ACHN (cell line): ENCODE measurements around the gene KLHDC1.
"Not testable (repeated sequence)": the region's sequence is repeated elsewhere in the genome, so short reads cannot be mapped to it uniquely, and the experiment has no call there.

Source experiments
- DNase-seq: peaks from one replicate; pipeline ENCODE4 v3.0.0-alpha.2; 2015
- in situ Hi-C: cut with HindIII; loops from 2 replicates; pipeline ENCODE4 v1.10.0; 2017; ENCODE audit warnings: low sequenced_read_pairs, low pct_ligation_motif_present, low pct_unique_long_range_greater_than_20kb

The KLHDC1 gene

DNA sequence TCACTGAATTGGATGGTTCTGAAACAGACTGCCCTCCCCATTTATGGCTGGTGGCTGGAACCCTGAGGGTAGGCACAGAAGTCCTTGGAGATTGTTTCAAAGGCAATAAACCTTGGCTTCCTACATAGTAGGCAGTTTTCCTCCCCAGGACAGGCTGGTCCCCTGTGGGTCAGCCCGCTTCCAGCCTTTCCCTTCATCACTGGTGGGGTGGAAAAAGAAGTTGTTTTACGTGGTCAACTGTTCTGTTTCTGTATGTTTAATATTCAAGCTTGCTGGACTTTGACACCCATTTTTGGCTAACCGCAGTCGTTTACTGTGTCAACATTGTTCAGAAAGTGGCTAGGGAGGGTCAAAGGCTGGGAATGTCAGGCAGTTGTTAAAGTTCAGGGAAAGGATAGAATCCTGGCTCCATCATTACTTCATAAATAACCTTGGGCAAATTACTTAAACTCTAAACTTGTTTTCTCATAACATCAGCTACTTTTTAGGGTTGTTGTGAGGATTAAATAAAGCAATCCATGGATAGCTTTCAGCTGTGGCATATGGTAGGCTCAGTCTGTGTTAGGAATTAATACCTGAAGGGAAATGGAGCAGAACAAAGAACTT is 77.4 kb downstream of the KLHDC1 start:
- in situ Hi-C loops: no loop called here
- peak; percentile 87 for DNase-seq

DNA sequence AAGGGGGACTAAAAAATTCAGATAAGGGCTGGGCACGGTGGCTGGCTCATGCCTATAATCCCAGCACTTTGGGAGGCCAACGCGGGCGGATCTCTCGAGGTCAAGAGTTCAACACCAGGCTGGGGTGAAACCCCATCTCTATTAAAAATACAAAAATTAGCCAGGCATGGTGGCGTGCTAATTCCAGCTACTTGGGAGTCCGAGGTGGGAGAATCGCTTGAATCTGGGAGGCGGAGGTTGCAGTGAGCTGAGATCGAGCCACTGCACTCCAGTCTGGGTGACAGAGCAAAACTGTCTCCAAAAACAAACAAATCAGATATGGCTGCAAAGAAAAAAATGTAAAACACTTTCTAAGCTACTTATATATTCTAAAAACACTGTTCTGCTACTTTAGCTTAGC is 78.8 kb downstream of the KLHDC1 start:
- in situ Hi-C loops, DNase-seq: not testable (repeated sequence)

DNA sequence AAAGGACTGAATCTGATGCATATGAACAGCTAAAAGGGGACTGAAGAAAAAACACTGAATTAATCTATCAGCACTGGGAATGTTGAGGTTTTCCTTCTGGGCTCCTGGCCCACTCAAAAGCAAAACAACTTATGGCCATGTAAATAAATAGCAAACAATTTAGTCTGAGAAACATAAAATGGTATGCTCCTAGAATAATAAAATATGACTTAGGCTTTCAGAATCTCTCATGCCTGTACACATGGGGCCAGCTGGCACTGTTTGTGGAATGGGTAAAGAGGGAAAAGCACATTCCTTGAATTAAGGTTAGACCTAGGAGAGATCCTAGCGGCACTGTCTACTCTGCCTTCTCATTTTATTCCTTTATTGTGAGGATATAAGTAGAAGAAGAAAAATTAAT is 81.2 kb downstream of the KLHDC1 start:
- DNase-seq: no peak
- in situ Hi-C loops: no loop called here

DNA sequence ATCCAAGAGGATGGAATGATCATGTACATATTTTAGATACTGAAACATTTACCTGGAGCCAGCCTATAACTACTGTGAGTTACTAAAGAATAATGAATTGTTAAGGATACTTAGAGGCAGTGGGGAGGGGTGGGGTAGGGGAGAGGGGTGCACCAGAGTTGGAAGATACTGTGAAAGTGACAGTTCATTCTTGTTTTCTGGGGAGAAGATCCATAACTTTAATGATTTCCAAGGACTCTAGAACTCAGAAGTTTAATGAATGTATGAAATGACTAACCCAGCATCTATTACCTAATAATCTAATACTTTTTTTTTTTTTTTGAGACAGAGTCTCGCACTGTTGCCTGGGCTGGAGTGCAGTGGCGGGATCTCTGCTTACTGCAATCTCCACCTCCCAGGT is 85.5 kb downstream of the KLHDC1 start:
- in situ Hi-C loops: no loop called here
- DNase-seq: no peak

DNA sequence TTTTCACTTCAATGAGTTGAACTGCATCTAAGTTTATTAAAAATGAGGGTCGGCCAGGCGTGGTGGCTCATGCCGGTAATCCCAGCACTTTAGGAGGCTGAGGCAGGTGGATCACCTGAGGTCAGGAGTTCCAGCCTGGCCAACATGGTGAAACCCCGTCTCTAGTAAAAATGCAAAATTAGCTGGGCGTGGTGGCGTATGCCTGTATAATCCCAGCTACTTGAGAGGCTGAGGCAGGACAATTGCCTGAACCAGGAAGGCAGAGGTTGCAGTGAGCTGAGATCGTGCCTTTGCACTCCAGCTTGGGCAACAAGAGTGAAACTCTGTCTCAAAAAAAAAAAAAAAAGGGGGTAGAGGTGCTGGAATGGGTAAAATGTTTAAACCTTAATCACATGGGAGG is 88.1 kb downstream of the KLHDC1 start:
- DNase-seq, in situ Hi-C loops: not testable (repeated sequence)

DNA sequence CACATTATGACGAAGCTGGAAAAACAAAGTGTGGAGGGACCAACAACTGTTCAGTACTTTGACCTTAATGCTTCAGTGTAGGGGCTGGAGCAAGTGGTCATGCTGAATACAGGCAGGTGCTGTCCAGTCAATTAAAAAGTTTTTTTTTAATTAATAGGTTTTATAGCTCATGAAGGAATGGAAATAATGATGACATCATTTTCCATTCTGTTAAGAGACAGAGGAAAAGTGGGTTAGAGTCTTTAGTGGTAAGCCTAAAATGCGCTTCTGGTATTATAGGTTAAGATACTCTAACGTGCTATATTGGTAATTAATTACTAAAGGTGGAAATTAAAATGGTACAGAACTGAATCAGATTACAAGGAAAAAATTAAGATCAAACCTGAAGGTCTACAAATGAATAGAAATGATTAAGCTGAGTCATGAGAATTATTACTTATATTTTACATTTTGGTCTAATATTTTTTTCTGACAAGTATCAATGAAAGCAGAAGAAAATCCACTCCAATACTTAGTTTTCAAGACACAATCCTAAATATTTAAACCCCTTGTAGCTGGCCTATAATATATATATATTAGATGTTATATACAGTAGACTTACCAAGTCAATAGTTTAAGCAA is 90.6 kb downstream of the KLHDC1 start:
- in situ Hi-C loops: no loop called here
- no peak for DNase-seq

DNA sequence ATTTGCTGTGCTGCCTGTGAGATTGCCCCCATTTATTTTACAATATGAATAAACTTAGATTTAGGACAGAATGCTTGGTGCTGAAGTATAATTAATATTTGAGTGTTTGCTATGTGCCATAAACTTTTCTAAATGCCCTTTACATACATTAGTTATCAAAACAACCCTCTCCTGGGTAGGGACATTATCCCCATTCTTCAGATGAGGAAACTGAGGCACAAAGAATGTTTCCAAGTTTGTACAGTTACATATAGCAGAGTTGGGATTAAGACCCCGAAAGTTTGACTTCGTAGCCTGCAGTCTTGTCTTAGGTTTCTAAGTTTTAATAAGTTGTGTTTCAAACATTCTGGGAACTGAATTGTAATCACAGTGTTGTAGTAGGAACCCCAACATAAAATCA is 93.4 kb downstream of the KLHDC1 start:
- in situ Hi-C loops: no loop called here
- no peak for DNase-seq

DNA sequence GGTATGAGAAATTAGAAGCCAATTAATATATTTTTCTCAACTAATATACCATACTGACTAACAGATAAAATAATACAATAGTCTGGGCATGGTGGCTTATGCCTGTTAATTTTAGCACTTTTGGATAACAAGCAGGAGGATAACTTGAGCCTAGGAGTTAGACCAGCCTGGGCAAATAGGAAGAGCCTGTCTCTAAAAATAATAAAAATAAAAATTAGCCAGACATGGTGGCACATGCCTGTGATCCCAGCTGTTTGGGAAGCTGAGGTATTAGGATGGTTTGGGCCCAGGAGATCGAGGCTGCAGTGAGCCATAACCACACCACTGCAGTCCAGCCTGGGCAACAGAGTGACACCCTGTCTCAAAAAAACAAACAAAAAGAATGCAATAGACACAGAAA is 99.7 kb downstream of the KLHDC1 start:
- in situ Hi-C loops: no loop called here
- DNase-seq: no peak

DNA sequence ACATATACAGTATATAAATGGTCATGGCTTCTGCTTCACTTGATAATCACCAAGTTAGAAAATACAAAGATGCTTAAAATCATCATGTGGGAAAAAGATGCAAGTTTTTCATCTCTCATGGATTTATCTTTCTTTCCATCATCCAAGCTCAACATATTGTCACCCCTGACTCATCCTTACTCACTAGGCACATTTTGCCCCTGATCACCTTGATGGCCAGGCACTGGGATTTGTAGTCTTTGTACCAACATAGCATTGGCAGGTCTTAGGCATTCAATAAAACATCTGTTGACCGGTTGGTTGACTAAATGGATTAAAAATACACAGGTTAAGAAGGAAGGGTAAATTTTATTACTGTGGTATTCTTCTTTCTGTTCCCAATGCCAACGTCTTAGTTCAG is 103.1 kb downstream of the KLHDC1 start:
- DNase-seq: no peak
- in situ Hi-C loops: no loop called here
